ENCODE data around the gene FBXW7.

FBXW7 gene

DNA sequence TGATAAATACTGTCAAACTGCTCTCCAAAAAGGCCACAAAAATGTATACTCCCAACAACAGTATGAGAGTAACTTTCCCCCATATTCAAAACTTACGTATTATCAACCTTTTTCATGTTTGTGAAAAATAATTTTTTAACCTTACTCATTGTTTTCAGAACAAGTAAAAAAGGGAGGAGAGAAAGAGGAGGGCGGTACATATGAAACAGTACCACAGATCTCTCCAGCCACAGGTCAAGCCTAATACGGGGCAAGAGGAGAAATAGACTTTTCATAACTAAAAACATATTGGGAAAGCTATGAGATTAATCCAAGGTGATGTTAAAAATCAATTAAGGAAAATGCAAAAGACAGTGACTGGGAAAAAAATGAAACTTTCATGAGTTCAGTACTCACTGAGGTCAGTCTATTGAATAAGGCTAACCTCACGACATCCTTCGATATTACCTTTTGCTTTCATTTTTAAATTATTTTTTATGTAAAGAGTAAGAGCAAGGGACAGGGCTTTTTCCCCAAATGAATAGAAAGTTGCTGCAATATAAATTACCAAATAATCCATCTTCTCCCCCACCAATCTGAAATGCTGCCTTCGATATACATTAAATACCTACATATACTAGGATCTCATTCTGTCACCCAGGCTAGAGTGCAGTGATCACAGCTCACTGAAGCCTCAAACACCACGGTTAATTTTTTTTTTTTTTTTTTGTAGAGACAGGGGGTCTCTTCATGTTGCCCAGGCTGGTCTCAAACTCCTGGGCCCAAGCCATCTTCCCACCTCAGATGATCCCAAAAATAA is 25.3 kb downstream of the FBXW7 start:
- no peak for DNase-seq (ENCODE audit: low read depth in 2 of 2)

- DNase-seq (ENCODE audit: low read depth in 2 of 2): no peak
Observed at GRCh38 chr4:152509595-152510225, 26.2 kb downstream of the FBXW7 start.

GRCh38 chr4:152508818-152509217 is 27.1 kb downstream of the FBXW7 start:
- DNase-seq (ENCODE audit: low read depth in 2 of 2): no peak

- DNase-seq (ENCODE audit: low read depth in 2 of 2): no peak
Observed at GRCh38 chr4:152508386-152508785, 27.5 kb downstream of the FBXW7 start.

DNA sequence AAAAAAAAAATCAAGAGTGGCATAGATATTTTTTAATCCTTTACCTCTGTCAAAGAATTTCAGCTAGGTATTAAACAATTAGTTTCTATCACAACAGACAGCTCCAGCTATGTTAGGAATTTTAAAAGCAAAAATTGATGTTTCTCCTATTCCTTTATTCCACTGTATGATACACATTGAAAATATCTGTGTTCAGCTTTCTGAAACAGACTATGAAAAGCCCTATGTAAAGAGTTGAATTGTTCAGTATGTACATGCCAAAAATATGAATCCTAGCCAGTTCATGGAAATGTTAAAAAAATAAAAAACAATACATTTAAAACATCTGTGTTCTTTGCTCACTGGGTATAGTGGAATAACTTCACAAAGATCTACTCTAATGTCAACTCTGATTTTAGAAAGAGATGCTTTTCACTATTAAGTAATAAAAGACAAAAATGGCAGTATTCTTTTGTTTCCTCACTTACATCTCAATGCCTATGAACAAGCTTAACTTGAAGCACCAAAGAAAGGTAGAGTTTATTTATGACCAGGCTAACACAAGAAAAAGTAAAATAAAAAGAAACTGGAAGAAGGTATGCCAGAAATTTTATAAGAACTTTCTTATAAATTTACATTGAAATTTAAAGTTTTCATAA is 32.1 kb downstream of the FBXW7 start:
- DNase-seq (ENCODE audit: low read depth in 2 of 2): no peak

DNA sequence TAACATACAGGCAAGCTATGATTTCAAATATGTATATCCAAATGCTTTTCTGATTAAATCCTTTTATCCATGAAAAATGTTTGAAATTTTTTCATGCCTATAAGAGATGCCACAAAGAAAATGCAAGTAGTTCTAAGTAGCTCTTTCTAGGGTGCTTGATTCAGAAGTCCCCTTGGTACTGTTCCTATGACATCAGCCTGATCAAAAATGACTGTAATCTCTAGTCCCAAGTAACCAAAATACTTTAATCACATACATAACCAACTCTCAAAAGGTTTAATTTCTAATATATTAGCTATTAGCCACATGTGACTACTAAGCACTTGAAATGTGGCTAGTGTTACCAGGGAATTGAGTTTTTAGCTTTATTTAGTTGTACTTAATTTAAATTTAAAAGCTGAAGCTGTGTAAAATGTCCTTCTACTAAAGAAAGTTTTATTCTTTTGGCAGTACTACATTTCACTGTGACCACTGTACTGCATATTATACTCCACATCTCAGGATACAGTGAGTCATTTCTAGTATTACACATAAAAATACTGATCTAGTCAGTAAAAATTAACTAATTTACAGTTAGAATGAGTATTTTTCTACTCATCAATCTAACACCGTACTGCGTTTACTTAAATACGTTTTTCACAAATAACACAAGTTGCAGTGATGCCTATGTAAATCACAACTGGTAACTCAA is 33.9 kb downstream of the FBXW7 start:
- DNase-seq (ENCODE audit: low read depth in 2 of 2): no peak

- peak; percentile 71 to 72 for DNase-seq (ENCODE audit: low read depth in 2 of 2)
Observed at GRCh38 chr4:152500800-152501434, 35.0 kb downstream of the FBXW7 start.

DNA sequence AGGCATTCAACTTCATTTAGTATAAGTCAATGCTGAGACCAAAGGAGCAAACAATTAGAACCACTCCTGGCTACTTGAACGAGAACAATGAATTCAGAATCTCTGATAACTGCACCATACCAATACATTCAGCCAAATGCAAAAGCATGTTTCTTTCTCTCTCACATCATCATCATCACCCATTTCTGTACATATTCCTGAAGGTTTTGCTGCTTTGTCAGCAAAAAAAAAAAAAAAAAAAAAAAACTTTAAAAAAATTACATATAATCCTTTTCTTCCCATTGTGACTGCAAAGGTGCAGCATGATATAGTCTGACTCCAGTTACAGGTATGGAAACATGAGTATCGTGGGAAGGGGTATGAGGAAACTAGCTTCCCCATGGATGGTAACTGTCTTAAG is 35.6 kb downstream of the FBXW7 start:
- no peak for DNase-seq (ENCODE audit: low read depth in 2 of 2)

DNA sequence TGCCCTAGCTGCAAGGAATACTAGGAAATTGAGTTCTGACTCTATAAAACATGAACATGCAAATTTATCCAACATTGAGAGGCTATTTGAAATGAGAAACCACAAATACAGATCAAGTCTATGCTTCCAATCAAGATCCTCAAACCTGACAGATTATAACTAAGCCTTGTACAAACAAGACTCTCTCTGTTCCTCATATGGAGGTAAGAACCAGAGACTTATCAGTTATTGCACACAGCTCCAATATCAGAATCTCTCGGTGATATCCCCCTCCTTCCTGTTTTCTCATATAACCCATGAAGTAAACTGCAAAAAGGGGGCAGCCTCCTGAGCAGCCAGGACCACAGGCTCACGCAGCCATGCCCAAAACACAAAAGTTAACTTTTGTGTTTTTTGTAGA is 36.5 kb downstream of the FBXW7 start:
- DNase-seq (ENCODE audit: low read depth in 2 of 2): no peak

GRCh38 chr4:152494020-152494419 is 41.9 kb downstream of the FBXW7 start:
- no peak for DNase-seq (ENCODE audit: low read depth in 2 of 2)

DNA sequence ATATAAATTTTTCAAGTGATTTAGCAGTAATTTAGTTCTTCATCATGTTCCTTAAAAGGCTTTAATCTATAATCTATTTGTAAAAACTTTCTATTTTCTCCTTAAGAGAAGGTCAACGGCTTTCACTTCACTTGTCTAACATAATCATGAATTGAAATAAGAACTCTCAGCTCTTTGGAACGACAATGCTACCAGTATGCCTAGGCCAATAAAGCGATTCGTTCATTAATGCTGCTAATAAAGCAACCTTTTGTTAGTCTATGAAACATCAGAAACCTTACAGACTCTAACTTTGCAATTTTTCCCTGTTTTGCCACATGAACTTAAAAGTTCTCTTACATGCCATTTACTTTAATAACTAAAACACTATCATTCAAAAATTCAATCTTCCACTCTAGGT is 47.6 kb downstream of the FBXW7 start:
- DNase-seq (ENCODE audit: low read depth in 2 of 2): no peak

- no peak for DNase-seq (ENCODE audit: low read depth in 2 of 2)
Observed at GRCh38 chr4:152486429-152487389, 49.2 kb downstream of the FBXW7 start.

DNA sequence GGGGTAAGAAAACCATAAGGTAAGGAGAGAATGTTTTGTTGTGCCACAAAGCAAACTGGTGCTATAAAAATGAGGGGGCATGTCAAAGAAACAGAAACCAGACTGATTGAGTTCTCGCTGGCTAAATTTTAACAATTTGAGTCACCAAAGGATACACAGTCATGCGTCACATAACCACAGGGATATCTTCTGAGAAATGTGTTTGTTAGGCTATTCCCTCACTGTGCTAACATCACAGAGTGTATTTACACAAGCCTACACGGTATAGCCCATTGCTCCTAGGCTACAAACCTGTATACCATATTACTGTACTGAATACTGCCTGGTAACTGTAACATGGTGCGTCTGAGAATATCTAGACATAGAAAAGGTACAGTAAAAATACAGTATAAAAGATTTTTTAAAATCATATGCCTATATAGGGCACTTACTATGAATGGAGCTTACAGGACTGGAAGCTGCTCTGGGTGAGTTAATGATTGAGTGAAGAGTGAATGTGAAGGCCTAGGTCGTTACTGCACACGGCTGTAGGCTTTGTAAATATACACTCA is 50.1 kb downstream of the FBXW7 start:
- no peak for DNase-seq (ENCODE audit: low read depth in 2 of 2)

- no peak for DNase-seq (ENCODE audit: low read depth in 2 of 2)
Observed at GRCh38 chr4:152482211-152482610, 53.7 kb downstream of the FBXW7 start.

GRCh38 chr4:152480901-152481300 is 55.0 kb downstream of the FBXW7 start:
- DNase-seq (ENCODE audit: low read depth in 2 of 2): no peak

GRCh38 chr4:152480326-152480725 is 55.6 kb downstream of the FBXW7 start:
- no peak for DNase-seq (ENCODE audit: low read depth in 2 of 2)

- no peak for DNase-seq (ENCODE audit: low read depth in 2 of 2)
Observed at GRCh38 chr4:152479428-152480026, 56.4 kb downstream of the FBXW7 start.

DNA sequence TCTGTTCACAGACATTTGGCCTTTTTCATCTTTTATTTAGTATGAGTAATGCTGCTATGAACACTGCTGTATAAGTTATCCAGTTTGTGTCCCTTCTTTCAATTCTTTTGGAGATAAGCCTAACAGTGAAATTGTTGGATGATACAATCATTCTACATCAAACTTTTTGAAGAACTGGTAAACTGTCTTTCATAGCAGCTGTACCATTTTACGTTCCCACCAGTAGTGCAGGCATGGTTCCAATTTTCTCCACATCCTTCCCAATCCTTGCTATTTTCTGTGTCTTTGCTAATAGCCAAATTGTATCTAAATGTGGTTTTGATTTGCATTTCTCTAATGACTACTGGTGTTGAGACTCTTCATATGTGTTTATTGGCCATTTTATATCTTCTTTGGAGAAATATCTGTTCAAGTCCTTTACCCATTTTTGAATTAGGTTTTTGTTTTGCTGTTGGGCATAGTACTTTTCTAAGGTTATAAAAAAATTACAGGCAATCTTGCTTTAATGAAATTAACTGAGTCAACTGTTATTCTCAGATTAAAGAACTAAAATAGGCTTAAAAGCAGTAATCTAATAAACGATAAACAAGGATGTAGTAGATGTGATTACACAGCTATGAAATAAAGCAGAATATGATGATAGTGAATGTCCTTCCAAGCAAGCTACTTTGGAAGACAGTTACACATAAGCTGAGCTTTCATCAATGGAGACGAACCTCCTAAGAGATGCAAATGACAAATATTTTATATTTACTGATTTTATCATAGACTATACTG is 57.2 kb downstream of the FBXW7 start:
- DNase-seq (ENCODE audit: low read depth in 2 of 2): peak; percentile 64 to 65

DNA sequence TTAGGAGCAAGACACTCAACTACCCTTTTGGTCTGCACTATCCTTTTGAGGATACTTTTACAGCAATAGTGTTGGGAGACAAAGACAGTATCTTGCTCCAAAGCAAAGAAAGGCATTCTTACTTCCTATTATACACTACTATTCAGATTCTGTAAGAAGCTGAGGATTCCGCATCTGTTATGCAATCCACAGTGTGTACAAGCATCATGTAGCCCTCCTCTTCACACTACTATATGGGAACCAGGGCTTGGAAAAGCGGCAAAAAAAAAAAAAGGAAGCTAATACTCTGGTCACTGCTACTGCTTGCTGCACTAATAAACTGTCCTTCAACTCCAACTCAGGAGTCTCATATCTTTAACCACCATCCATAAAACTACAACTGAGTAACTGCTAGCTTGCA is 59.1 kb downstream of the FBXW7 start:
- no peak for DNase-seq (ENCODE audit: low read depth in 2 of 2)
